HG03460 (cell line): ENCODE data around the gene RELT.

Experiments
- ATAC-seq: cut with Tn5 transposase; IDR thresholded peaks from one replicate; pipeline ENCODE4 v1.9.1; 2021; ENCODE audit not compliant: unreplicated experiment

Gene RELT

DNA sequence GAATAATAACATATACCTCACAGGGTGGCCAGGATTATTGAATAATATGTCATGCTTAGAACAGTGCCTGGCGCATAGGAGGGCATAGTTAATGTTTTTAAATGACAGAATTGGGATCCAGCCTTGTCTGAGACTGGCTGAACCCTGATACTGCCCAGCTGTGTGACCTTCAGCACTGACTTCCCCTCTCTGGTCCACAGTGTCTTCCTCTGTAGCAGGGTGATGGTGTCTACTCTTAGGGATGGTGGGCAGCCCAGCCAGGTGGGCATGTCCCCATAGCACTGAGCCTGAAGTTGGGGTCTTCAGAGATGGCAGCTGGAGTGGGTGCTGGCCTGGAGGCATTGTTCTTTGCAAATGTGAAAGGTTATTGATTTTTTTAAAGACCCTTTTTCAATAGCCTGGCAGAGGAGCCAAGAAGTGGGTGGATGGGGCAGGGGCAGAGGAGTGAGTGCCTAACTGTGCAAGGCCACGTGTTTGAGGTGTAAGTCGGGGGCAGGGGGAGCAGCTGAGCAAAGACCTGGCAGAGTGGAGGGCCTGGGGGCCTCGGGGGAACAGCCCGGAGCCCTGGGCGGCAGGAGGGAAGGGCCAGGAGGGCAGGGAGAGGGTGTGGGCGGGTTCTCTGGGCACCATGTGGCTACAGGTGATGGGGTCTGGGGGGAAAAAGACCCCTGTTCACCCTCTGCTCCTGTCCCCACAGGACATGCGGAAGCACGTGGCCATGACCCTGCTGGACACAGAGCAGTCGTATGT, 29.8 kb upstream of the RELT start:
- no peak for ATAC-seq

GRCh38 chr11:73347067-73347466, 29.1 kb upstream of the RELT start:
- ATAC-seq = no peak

DNA sequence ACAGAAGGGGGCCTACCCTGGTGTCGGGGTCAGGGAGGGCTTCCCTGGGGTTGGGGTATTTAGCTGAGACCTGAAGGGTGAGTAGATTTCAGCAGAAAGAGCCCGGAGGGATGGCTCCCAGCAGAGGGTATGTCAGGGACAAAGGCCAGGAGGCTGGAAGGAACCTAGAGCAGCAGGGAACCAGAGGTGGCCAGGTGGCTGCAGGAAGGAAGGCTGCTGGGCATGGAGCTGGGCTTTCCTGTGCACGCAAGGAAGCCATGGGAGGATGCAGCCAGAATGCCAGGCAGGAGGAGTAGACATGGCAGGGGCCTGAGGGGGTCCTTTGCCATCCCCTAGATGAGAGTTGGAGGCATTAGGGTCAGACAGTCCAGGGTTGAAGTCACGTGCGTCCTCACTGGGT, 27.4 kb upstream of the RELT start:
- no peak for ATAC-seq

GRCh38 chr11:73349633-73350032, 26.6 kb upstream of the RELT start:
- ATAC-seq = no peak

GRCh38 chr11:73350908-73351636, 25.1 kb upstream of the RELT start:
- no peak for ATAC-seq

GRCh38 chr11:73353422-73353821, 22.8 kb upstream of the RELT start:
- ATAC-seq = no peak

DNA sequence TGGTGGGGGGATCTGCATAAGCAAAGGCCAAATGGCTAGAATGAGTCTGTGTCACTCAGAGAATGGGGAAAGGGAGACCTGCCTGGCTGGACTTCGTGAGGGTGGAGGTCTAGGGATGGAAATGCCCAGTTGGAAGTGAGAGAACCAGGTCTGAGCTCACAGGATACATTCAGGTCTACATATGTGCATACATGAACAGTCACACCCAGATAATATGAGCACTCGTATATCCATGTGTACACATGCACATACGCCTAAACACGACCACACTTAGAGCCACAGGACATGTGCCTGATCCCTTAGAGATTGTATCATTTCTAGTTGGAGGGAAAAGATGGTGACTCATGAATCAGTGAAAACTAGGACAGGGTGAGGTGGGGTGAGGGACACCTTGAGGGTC, 21.1 kb upstream of the RELT start:
- ATAC-seq = no peak

DNA sequence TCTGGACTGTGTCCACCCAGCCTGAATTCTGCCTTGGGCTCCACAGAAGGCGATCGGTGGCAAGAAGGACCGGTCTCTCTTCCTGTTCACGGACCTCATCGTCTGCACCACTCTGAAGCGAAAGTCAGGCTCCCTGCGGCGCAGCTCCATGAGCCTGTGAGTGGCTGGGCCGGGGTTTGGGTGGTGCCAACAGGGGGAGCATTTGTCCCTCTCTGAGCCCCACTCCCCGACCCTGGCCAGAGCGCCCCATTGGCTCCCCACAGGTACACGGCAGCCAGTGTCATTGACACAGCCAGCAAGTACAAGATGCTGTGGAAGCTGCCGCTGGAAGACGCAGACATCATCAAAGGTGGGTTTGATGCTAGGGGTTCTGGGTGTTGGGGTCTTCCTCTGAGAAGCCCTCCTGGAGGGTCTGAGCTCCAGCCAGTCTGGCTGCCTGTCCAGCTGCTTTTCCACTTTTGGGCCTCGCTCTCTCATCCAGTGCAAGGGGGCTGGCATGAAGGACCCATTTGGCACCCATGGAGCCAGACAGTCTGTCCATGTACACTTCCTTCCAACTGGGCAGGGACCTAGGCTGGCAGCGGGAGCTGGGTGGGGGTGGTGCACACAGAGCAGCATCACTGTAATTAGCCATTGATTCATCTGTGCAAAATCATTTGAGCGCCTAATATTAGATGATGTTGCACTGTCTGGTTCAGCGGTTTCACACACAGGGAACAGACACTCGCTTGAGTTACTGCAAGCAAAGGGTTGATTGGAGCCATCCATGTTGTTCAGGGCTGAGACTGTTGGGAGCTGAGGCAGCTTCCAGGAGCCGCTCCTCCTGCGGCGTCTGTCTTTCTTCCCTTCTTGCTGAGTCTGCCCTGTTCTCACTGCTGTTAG, 19.0 kb upstream of the RELT start:
- ATAC-seq = no peak

DNA sequence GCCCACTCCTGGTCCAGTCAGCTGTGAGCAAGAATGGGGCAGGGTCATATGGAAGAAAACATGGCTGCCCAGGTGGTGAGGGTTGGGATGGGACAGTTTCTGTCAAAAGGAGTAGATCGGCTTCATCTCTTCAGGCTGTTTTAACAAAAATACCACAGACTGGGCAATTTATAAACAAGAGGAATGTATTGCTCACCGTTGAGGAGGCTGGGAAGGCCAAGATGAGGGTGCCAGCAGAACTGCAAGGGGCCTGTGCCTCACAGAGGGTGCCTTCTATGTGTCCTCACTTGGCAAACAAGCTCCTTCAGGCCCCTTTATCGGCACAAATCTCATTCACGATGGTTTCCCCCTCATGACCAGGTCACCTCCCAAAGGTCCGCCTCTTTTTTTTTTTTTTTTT, 18.1 kb upstream of the RELT start:
- no peak for ATAC-seq

DNA sequence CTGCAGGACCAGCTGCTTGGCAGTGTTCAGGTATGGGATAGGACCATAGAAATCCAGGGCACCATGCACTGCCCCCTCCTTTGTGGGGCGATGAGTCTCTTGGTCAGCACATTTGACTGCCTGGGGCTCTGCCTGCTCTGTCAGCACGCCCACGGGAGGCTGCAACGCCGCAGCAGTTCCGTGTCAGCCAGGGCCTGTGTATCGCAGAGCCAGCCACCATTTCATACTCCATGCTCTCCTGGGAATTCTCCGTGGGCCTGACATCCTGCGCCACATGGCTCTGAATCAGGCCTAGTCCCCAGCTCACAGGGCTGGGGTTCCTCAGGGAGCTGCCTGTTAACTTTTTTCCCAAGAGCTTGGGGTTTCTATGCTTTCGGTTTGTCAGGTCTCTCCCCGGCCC, 16.9 kb upstream of the RELT start:
- no peak for ATAC-seq

- ATAC-seq = no peak
Observed at GRCh38 chr11:73359930-73360742, 16.1 kb upstream of the RELT start.

DNA sequence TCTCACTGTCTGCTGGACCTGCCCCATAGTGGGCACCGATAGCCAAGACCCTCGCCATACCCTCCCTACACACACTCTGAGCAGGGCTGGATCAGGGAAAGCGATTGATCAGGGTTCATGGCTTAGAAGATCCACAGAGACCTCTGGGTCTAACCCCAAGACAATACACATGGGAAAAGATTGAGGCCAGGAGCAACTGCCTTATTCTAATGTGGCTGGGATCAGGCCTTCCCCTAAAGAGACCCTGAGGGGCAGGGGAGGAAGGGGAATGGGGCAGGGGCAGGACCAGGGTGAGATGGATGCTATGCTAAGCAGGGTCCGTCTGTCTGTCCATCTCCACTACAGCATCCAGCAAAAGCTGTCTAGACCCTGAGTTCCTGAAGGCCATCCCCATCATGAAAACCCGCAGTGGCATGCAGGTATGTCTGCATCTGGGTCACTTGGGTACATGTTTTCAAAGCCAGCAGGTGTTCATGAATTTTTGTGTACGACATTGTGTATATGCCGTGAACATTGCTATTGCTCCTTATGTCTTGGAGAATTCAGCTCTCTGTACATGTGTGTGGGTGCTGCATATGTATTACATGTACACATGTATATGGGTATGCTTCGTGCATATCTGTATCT, 15.3 kb upstream of the RELT start:
- no peak for ATAC-seq

DNA sequence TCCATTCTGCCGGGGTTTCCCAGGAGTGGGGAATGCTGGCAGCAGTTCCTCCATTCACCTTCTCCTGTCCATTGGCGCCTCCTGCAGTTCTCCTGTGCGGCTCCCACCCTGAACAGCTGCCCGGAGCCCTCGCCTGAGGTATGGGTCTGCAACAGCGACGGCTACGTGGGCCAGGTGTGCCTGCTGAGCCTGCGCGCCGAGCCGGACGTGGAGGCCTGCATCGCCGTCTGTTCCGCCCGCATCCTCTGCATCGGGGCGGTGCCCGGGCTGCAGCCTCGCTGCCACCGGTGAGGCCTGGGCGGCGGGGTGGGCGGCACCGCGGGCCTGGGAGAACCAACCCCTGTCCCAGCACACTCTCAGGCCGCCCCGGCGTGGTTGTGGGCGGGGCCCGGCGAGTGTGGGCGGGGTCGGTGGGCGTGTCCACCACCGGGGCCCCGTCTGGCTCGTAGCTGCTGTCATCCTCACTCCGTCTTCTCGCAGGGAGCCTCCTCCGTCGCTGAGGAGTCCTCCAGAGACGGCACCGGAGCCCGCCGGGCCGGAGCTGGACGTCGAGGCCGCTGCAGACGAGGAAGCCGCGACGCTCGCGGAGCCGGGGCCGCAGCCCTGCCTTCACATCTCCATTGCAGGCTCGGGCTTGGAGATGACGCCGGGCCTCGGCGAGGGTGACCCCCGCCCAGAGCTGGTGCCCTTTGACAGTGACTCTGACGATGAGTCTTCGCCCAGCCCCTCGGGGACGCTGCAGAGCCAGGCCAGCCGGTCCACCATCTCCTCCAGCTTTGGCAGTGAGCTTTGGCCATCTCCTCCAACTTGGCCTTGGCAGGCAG, 14.0 kb upstream of the RELT start:
- ATAC-seq = no peak

DNA sequence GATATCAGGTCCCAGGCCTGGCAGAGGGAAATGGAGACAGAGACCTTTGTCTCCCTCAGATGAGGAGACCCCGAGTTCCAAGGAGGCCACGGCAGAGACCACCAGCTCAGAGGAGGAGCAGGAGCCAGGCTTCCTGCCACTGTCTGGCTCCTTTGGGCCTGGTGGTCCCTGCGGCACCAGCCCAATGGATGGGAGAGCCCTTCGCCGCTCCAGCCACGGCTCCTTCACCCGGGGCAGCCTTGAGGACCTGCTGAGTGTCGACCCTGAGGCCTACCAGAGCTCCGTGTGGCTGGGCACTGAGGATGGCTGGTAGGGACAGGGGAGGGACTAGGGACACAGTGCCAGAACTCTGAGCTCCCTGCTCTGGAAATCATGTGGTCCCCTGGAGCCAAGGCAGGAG, 13.1 kb upstream of the RELT start:
- no peak for ATAC-seq

GRCh38 chr11:73365352-73366264, 10.6 kb upstream of the RELT start:
- no peak for ATAC-seq

- no peak for ATAC-seq
Observed at GRCh38 chr11:73366265-73366610, 10.0 kb upstream of the RELT start.

DNA sequence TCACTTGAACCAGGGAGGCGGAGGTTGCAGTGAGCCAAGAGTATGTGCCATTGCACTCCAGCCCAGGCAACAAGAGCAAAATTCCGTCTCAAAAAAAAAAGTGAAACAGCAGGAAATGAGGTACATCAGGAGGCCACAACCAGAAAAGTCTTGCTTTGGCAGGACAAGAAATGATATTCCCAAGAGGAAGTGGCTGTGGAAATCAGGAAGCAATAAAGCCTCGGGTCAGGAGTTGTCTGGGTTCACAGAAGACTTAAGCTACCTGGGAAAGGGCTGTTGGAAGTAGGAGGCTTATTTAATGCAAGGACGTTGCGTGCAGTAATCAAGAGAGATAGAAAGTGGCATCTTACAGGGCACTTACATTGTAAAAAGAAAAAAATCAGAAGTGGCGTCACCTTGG, 9.2 kb upstream of the RELT start:
- ATAC-seq = no peak

- ATAC-seq = no peak
Observed at GRCh38 chr11:73367482-73368024, 8.6 kb upstream of the RELT start.
